ENCODE measurements around the gene GLB1L2. TPM values are rescaled to one million over a fixed set of nuclear protein-coding genes. Genes with fewer than 3 reads are reported as not detected.
A peak's percentile ranks its signal among the peaks of the same experiment; 100 is the strongest.

Gene GLB1L2
- total and polyA plus RNA-seq, 2 of the 13 experiments (the other 11 are each of a cell fraction or from before 2014, with no cell fraction given): 0.59 to 0.69 TPM

- FAIRE-seq (no peak), DNase-seq (ENCODE audit: low spot score) (no peak), ATAC-seq (no peak)
- no TSS peak for BruUV-seq (replicated peaks)
- WGBS (ENCODE audit: low lambda C conversion rate): 5% methylated on average over 8 of the region's 13 CpGs
- Histone ChIP-seq H3K9me3 (ENCODE audit: low read length) (no peaks in the 10 kb centered on the region), H3K4me1 (ENCODE audit: insufficient read depth, low read length) (no peaks in the 10 kb centered on the region), H3K36me3 (replicated peaks in 1 of 2; ENCODE audit: control insufficient read depth in 1 of 2, insufficient read depth in 2 of 2, low read length in 2 of 2) (no peaks in the 10 kb centered on the region), H2AFZ (ENCODE audit: low read length) (no peak overlapping the region), H3K27me3 (ENCODE audit: control insufficient read depth in 1 of 2, insufficient read depth in 2 of 2, low read length in 2 of 2) (peaks cover 2 to 31% of the 10 kb centered on the region in 2 experiments; a peak in 4 of 5 replicates), H4K20me1 (ENCODE audit: insufficient read depth, low read length) (no peaks in the 10 kb centered on the region), H3K4me3 (replicated peaks in 1 of 3; ENCODE audit: insufficient read depth in 1 of 3, low read depth in 2 of 3, low read length in 3 of 3) (no peak overlapping the region), H3K4me2 (ENCODE audit: low read depth, low read length) (no peak overlapping the region), H3K9ac (ENCODE audit: insufficient read depth, low read depth, low read length) (no peak overlapping the region), H3K79me2 (ENCODE audit: insufficient read depth, low read length) (no peaks in the 10 kb centered on the region), H3K27ac (ENCODE audit: extremely low read length, insufficient read depth, low read length) (no peak overlapping the region)
- TF ChIP-seq ZNF225 (CRISPR knock-in tag; IDR thresholded peaks at IDR 0.05): no peak
- no peak for TF ChIP-seq NFE2L2 (IDR thresholded peaks at IDR 0.05; ENCODE audit: low read length)
- TF ChIP-seq GTF3A (CRISPR knock-in tag; conservative IDR thresholded peaks at IDR 0.05): no peak
- TF ChIP-seq ZNF543 (CRISPR knock-in tag; IDR thresholded peaks at IDR 0.05): no peak
- no peak for TF ChIP-seq ZNF367 (CRISPR knock-in tag; IDR thresholded peaks at IDR 0.05; ENCODE audit: borderline replicate concordance)
- TF ChIP-seq ZNF737 (CRISPR knock-in tag; IDR thresholded peaks at IDR 0.05; ENCODE audit: borderline replicate concordance): no peak
- no peak for TF ChIP-seq ZNF335 (CRISPR knock-in tag; IDR thresholded peaks at IDR 0.05)
- no peak for TF ChIP-seq FOXK2 (IDR thresholded peaks at IDR 0.05)
- TF ChIP-seq SETDB1 (CRISPR knock-in tag; IDR thresholded peaks at IDR 0.05; ENCODE audit: borderline replicate concordance): no peak
- TF ChIP-seq ZNF253 (CRISPR knock-in tag; IDR thresholded peaks at IDR 0.05; ENCODE audit: borderline replicate concordance): no peak
- CTCF ChIA-PET (ENCODE audit: low intra/inter-chr PET ratio, low total read pairs): no interaction called here
- in situ Hi-C loops (cut with HindIII; ENCODE audit: extremely low pct_ligation_motif_present, low pct_unique_long_range_greater_than_20kb) (no loop called here), intact Hi-C loops (cut with micrococcal nuclease; ENCODE audit: unreplicated experiment) (no loop called here)
- POLR2A ChIA-PET: no interaction called here
Measured at GRCh38 chr11:134391656-134392055, 59.9 kb downstream of the GLB1L2 start.

- H3K27me3 ChIP-seq (ENCODE audit: control insufficient read depth in 1 of 2, insufficient read depth in 2 of 2, low read length in 2 of 2): peaks cover 0 to 26% of the 10 kb centered on the region in 2 experiments; a peak in 4 of 5 replicates
- no peak overlapping the region for H3K4me2 ChIP-seq (ENCODE audit: low read depth, low read length)
- H2AFZ ChIP-seq (ENCODE audit: low read length): no peak overlapping the region
- FAIRE-seq (no peak), DNase-seq (ENCODE audit: low spot score) (no peak), ATAC-seq (peak; percentile 6; the same call in 2 of the 3 replicates)
- in situ Hi-C loops (cut with HindIII; ENCODE audit: extremely low pct_ligation_motif_present, low pct_unique_long_range_greater_than_20kb): no loop called here
- ChIA-PET CTCF (ENCODE audit: low intra/inter-chr PET ratio, low total read pairs) (interaction anchor here (1.1 kb wide), 1 partner anchor 186 kb away, joined by 3 read pairs; no protein-coding TSS in a partner anchor), POLR2A (no interaction called here)
- TF ChIP-seq ZNF790 (CRISPR knock-in tag; IDR thresholded peaks at IDR 0.05; ENCODE audit: borderline replicate concordance) (no peak), EZH2 (conservative IDR thresholded peaks at IDR 0.05; ENCODE audit: low read depth, low read length) (0 out of 2 replicates have a peak, but pooled peaks have one; percentile 41), HOXA9 (CRISPR knock-in tag; IDR thresholded peaks at IDR 0.05; ENCODE audit: borderline replicate concordance) (no peak)
- no peaks in the 10 kb centered on the region for H4K20me1 ChIP-seq (ENCODE audit: insufficient read depth, low read length)
- intact Hi-C loops (cut with micrococcal nuclease; ENCODE audit: unreplicated experiment): no loop called here
- no peaks in the 10 kb centered on the region for H3K4me1 ChIP-seq (ENCODE audit: insufficient read depth, low read length)
- no TSS peak for BruUV-seq (replicated peaks)
- H3K79me2 ChIP-seq (ENCODE audit: insufficient read depth, low read length): no peaks in the 10 kb centered on the region
- H3K27ac ChIP-seq (ENCODE audit: extremely low read length, insufficient read depth, low read length): no peak overlapping the region
- 14% methylated on average over 19 of the region's 21 CpGs for WGBS (ENCODE audit: low lambda C conversion rate)
- no peaks in the 10 kb centered on the region for H3K36me3 ChIP-seq (replicated peaks in 1 of 2; ENCODE audit: control insufficient read depth in 1 of 2, insufficient read depth in 2 of 2, low read length in 2 of 2)
- no peak overlapping the region for H3K9ac ChIP-seq (ENCODE audit: insufficient read depth, low read depth, low read length)
- no peaks in the 10 kb centered on the region for H3K9me3 ChIP-seq (ENCODE audit: low read length)
- no peak overlapping the region for H3K4me3 ChIP-seq (replicated peaks in 1 of 3; ENCODE audit: insufficient read depth in 1 of 3, low read depth in 2 of 3, low read length in 3 of 3)
Measured at GRCh38 chr11:134392953-134393615, 61.3 kb downstream of the GLB1L2 start.
